Renal pelvis (tissue), 4 donors: ENCODE measurements around the gene EFCAB6. TPM values are rescaled to one million over a fixed set of nuclear protein-coding genes. Genes with fewer than 3 reads are reported as not detected.
"Not testable (repeated sequence)": the region's sequence is repeated elsewhere in the genome, so short reads cannot be mapped to it uniquely, and the experiment has no call there.

ENCODE experiments used
- DNase-seq: peaks from one replicate; pipeline ENCODE4 v3.0.0-alpha.2; 2013
- polyA plus RNA-seq, 3 donors: library from polyadenylated mRNA; unstranded; fragments of 120-200 nt; gene quantifications; one replicate each; pipeline ENCODE4 v1.2.1, GENCODE V29; 2013; ENCODE audit not compliant: insufficient read length in 3 of 3

The EFCAB6 gene
- polyA plus RNA-seq, 3 donors, result 4.3 to 6.0 (median 5.8) TPM

GRCh38 chr22:43711681-43712080 is 100.4 kb downstream of the EFCAB6 start:
- DNase-seq, result no peak

GRCh38 chr22:43707648-43708047 is 104.5 kb downstream of the EFCAB6 start:
- DNase-seq, result no peak

- DNase-seq, result no peak
These were observed 105.4 kb downstream of the EFCAB6 start for GRCh38 chr22:43706571-43707328.

GRCh38 chr22:43706151-43706550 is 106.0 kb downstream of the EFCAB6 start:
- no peak for DNase-seq

GRCh38 chr22:43704051-43704450 is 108.1 kb downstream of the EFCAB6 start:
- DNase-seq, result no peak

GRCh38 chr22:43698403-43698802 is 113.7 kb downstream of the EFCAB6 start:
- no peak for DNase-seq

- DNase-seq, result no peak
These were observed 114.2 kb downstream of the EFCAB6 start for GRCh38 chr22:43697894-43698293.

GRCh38 chr22:43693249-43693648 is 118.9 kb downstream of the EFCAB6 start:
- DNase-seq, result no peak

- peak; percentile 34 for DNase-seq
These were observed 122.7 kb downstream of the EFCAB6 start for GRCh38 chr22:43689356-43689755.

- no peak for DNase-seq
These were observed 129.3 kb downstream of the EFCAB6 start for GRCh38 chr22:43682851-43683250.

GRCh38 chr22:43681731-43682360 is 130.3 kb downstream of the EFCAB6 start:
- DNase-seq, result no peak

- no peak for DNase-seq
These were observed 141.6 kb downstream of the EFCAB6 start for GRCh38 chr22:43670513-43670912.

GRCh38 chr22:43669190-43669589 is 142.9 kb downstream of the EFCAB6 start:
- no peak for DNase-seq

- no peak for DNase-seq
These were observed 144.4 kb downstream of the EFCAB6 start for GRCh38 chr22:43667656-43668055.

GRCh38 chr22:43666457-43666856 is 145.6 kb downstream of the EFCAB6 start:
- DNase-seq, result no peak

- no peak for DNase-seq
These were observed 153.3 kb downstream of the EFCAB6 start for GRCh38 chr22:43658823-43659222.

- DNase-seq, result not testable (repeated sequence)
These were observed 155.5 kb downstream of the EFCAB6 start for GRCh38 chr22:43656581-43656980.

- DNase-seq, result no peak
These were observed 157.8 kb downstream of the EFCAB6 start for GRCh38 chr22:43654271-43654670.

- DNase-seq, result no peak
These were observed 159.3 kb downstream of the EFCAB6 start for GRCh38 chr22:43652845-43653244.

- DNase-seq, result no peak
These were observed 168.7 kb downstream of the EFCAB6 start for GRCh38 chr22:43643387-43643786.

GRCh38 chr22:43642319-43643206 is 169.5 kb downstream of the EFCAB6 start:
- DNase-seq, result peak; percentile 23

- DNase-seq, result no peak
These were observed 172.7 kb downstream of the EFCAB6 start for GRCh38 chr22:43639228-43639948.
